GM12872 (cell line): Measurements from ENCODE around the gene KCNT1.

Source experiments
- CTCF ChIP-seq: IDR thresholded peaks from 3 replicates; pipeline ENCODE4 v1.5.1; 2011; ENCODE audit warnings: low read depth, mild to moderate bottlenecking, low read length, moderate library complexity; ENCODE audit not compliant: insufficient read depth

KCNT1 gene

DNA sequence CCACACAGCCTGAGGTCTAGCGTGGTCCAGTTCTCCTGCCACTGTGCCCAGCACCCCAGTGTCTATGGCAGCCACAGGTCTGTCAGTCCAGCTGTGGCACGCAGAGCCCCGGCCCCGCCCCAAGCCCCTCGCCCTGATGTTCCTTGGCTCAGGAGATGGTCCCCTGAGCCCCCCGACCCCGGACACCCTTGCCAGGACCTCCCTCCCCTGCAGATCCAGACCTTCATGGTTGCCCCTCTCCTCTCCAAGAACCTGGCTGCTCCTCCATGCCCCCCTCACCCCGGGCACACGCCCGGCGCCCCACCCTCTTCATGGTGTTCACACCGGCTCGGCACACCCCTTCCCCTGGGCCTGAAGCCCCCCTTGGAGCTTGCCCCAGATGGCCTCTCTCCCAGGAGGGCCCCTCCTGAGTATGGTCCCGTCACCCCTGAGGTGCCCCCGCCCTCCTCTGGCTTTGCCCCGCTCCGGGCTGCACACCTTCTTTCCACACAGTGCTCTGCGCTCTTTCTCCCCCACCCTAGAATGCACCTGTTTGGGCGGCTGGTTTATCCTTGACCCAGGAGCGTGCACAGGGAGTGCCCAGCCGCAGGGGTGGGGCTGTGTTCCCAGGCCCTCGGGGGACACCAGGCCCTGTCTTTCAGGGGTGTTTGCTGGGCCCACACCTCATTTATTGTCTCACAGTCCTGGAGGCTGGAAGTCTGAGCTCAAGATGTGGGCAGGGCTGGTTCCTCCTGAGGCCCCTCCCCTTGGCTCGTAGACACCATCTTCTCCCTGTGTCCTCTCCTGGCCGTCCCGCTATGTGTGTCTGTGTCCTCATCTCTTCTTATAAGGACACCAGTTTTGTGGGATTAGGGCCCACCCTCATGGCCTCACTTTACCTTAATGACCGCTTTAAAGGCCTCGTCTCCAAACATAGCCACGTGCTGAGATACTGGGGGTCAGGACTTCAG is 37.6 kb downstream of the KCNT1 start:
- TF ChIP-seq CTCF = no peak

GRCh38 chr9:135741276-135742219 is 39.6 kb downstream of the KCNT1 start:
- no peak for TF ChIP-seq CTCF

DNA sequence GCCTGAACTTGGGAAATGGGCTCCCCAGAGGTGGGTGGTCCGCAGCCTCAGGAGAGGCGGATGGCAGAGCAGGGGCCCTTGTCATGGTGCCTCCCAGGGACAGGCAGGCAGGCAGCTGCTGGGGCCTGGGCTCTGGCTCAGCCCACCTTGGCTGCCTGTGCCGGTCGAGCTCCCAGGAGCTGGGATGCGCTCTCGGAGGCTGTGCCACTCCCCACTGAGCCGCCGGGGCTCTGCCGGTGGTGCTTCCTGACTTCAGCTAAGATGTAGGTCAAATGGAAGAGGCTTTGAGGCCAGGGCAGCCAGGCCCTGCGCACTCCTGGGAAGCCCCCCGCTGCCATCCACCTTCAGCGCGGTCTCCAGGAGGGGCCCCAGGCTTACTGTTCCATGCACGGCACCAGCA is 41.0 kb downstream of the KCNT1 start:
- no peak for TF ChIP-seq CTCF

DNA sequence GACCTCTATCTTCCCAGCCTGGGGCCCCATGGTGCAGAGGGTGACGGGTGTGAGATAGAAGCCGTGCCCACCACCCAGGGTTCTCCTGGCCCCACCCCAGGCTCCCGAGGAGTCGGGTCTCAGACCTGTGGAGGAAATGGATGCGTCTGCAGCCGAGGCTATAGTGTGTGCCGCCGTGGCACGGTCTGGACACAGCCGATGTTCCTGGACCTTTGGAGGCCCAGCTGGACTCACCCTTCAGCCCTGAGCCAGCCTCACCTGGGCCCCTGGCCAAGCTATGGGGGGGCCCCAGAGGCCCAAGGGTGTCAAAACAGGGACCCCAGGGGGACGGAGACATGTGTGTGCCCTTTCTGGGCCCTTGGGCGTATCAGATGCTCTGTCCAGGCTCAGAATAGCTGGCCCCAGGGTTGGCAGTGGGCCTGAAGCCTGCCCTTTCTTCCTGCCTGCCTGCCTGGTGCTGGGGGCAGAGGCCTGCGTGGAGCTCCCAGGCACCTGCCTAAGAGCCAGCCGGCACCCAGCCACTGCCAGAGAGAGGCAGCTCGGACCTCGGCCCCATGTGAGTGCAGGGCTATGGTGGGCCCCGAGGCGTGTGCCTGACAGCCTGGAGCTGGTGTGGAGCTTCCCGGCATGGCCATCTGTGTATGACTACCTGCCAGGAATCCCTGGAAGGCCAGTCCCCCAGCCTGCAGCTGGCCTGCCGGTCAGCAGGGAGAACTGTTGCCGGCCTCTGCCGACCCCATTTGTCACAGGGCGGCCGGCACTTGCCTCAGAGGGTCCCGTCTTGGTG is 41.8 kb downstream of the KCNT1 start:
- TF ChIP-seq CTCF = no peak

GRCh38 chr9:135744333-135745070 is 42.5 kb downstream of the KCNT1 start:
- TF ChIP-seq CTCF = no peak

GRCh38 chr9:135745189-135745588 is 43.2 kb downstream of the KCNT1 start:
- TF ChIP-seq CTCF = no peak
